Measurements from ENCODE around the gene LRRC59. TPM values are rescaled to one million over a fixed set of nuclear protein-coding genes. Genes with fewer than 3 reads are reported as not detected.

Gene LRRC59
- total and polyA plus RNA-seq, 4 donors = 33.1 to 77.6 (median 45.4) TPM

- intact Hi-C loops (cut with DNase I) = no loop called here
- no peaks in the 10 kb centered on the region for H3K4me1 ChIP-seq (ENCODE audit: control insufficient read depth in 1 of 2, insufficient read depth in 2 of 2, low read length in 2 of 2)
- no peak overlapping the region for H3K4me3 ChIP-seq (ENCODE audit: low read length in 2 of 2)
- ATAC-seq (ENCODE audit: low FRiP score) (no peak), DNase-seq (peak in 1 of 2 donors; percentile 2)
- H3K9me3 ChIP-seq (ENCODE audit: control insufficient read depth, low read length) = no peaks in the 10 kb centered on the region
- H3K27ac ChIP-seq (ENCODE audit: low read depth in 1 of 2, low read length in 2 of 2) = no peak overlapping the region
- H3K27me3 ChIP-seq (ENCODE audit: control insufficient read depth in 1 of 2, insufficient read depth in 2 of 2, low read length in 1 of 2) = no peaks in the 10 kb centered on the region
- H3K36me3 ChIP-seq (ENCODE audit: control insufficient read depth in 1 of 2, insufficient read depth in 2 of 2, low read length in 1 of 2) = peaks cover 0 to 9% of the 10 kb centered on the region in 2 donors
- 95 to 98% methylated on average over 2 of the region's 2 CpGs for WGBS, 2 donors
These were observed 25.8 kb downstream of the LRRC59 start for GRCh38 chr17:50371526-50371925.

DNA sequence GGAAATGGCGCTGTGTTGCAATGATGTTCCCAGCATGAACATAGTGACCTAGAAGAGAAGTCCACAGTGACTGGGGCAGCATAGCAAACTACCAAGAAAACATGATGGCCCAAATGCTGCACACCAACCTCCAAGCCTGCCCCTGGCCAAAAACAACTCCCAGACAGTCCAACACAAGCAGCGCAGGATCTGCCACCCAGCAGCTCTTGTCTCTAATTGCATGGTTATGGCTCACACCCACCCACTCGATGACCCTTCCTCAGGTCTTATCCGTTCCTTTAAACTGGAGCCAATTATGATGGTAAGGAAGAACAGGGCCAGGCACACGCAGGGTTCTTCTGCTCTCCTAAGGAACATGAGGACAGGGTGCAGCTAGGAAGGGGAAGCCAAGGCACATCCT, 27.3 kb downstream of the LRRC59 start:
- H3K36me3 ChIP-seq (ENCODE audit: control insufficient read depth in 1 of 2, insufficient read depth in 2 of 2, low read length in 1 of 2) = peaks cover 0 to 11% of the 10 kb centered on the region in 2 donors
- intact Hi-C loops (cut with DNase I) = no loop called here
- ATAC-seq (ENCODE audit: low FRiP score) (no peak), DNase-seq (peak in 1 of 2 donors; percentile 35)
- H3K4me1 ChIP-seq (ENCODE audit: control insufficient read depth in 1 of 2, insufficient read depth in 2 of 2, low read length in 2 of 2) = no peaks in the 10 kb centered on the region
- H3K4me3 ChIP-seq (ENCODE audit: low read length in 2 of 2) = no peak overlapping the region
- WGBS, 2 donors = 82 to 83% methylated on average over 5 of the region's 5 CpGs
- no peaks in the 10 kb centered on the region for H3K9me3 ChIP-seq (ENCODE audit: control insufficient read depth, low read length)
- H3K27me3 ChIP-seq (ENCODE audit: control insufficient read depth in 1 of 2, insufficient read depth in 2 of 2, low read length in 1 of 2) = no peaks in the 10 kb centered on the region
- no peak overlapping the region for H3K27ac ChIP-seq (ENCODE audit: low read depth in 1 of 2, low read length in 2 of 2)

- ATAC-seq (ENCODE audit: low FRiP score) (no peak), DNase-seq (peak in 1 of 2 donors; percentile 31)
- peaks cover 0 to 11% of the 10 kb centered on the region in 2 donors for H3K36me3 ChIP-seq (ENCODE audit: control insufficient read depth in 1 of 2, insufficient read depth in 2 of 2, low read length in 1 of 2)
- H3K27me3 ChIP-seq (ENCODE audit: control insufficient read depth in 1 of 2, insufficient read depth in 2 of 2, low read length in 1 of 2) = no peaks in the 10 kb centered on the region
- WGBS, 2 donors = 82 to 90% methylated on average over 1 of the region's 1 CpG
- H3K27ac ChIP-seq (ENCODE audit: low read depth in 1 of 2, low read length in 2 of 2) = no peak overlapping the region
- H3K9me3 ChIP-seq (ENCODE audit: control insufficient read depth, low read length) = no peaks in the 10 kb centered on the region
- no peaks in the 10 kb centered on the region for H3K4me1 ChIP-seq (ENCODE audit: control insufficient read depth in 1 of 2, insufficient read depth in 2 of 2, low read length in 2 of 2)
- H3K4me3 ChIP-seq (ENCODE audit: low read length in 2 of 2) = no peak overlapping the region
- intact Hi-C loops (cut with DNase I) = no loop called here
These were observed 29.9 kb downstream of the LRRC59 start for GRCh38 chr17:50367401-50367800.

- Histone ChIP-seq H3K4me3 (ENCODE audit: low read length in 2 of 2) (no peak overlapping the region), H3K36me3 (ENCODE audit: control insufficient read depth in 1 of 2, insufficient read depth in 2 of 2, low read length in 1 of 2) (peaks cover 0 to 11% of the 10 kb centered on the region in 2 donors), H3K9me3 (ENCODE audit: control insufficient read depth, low read length) (no peaks in the 10 kb centered on the region), H3K4me1 (ENCODE audit: control insufficient read depth in 1 of 2, insufficient read depth in 2 of 2, low read length in 2 of 2) (no peaks in the 10 kb centered on the region), H3K27me3 (ENCODE audit: control insufficient read depth in 1 of 2, insufficient read depth in 2 of 2, low read length in 1 of 2) (no peaks in the 10 kb centered on the region), H3K27ac (ENCODE audit: low read depth in 1 of 2, low read length in 2 of 2) (no peak overlapping the region)
- WGBS, 2 donors = 87 to 89% methylated on average over 14 of the region's 14 CpGs
- DNase-seq = peak in 1 of 2 donors; percentile 55
- no peak for ATAC-seq (ENCODE audit: low FRiP score)
- intact Hi-C loops (cut with DNase I) = no loop called here
These were observed 31.5 kb downstream of the LRRC59 start for GRCh38 chr17:50365649-50366393.

- Histone ChIP-seq H3K36me3 (ENCODE audit: control insufficient read depth in 1 of 2, insufficient read depth in 2 of 2, low read length in 1 of 2) (peaks cover 0 to 9% of the 10 kb centered on the region in 2 donors), H3K4me3 (ENCODE audit: low read length in 2 of 2) (no peak overlapping the region), H3K27ac (ENCODE audit: low read depth in 1 of 2, low read length in 2 of 2) (no peak overlapping the region), H3K4me1 (ENCODE audit: control insufficient read depth in 1 of 2, insufficient read depth in 2 of 2, low read length in 2 of 2) (no peaks in the 10 kb centered on the region), H3K9me3 (ENCODE audit: control insufficient read depth, low read length) (no peaks in the 10 kb centered on the region), H3K27me3 (ENCODE audit: control insufficient read depth in 1 of 2, insufficient read depth in 2 of 2, low read length in 1 of 2) (no peaks in the 10 kb centered on the region)
- DNase-seq = no peak
- intact Hi-C loops (cut with DNase I) = no loop called here
- 50 to 53% methylated on average over 2 of the region's 2 CpGs for WGBS, 2 donors
- ATAC-seq (ENCODE audit: low FRiP score) = no peak
These were observed 32.2 kb downstream of the LRRC59 start for GRCh38 chr17:50365165-50365564.

GRCh38 chr17:50364715-50365114, 32.6 kb downstream of the LRRC59 start:
- Histone ChIP-seq H3K4me1 (ENCODE audit: control insufficient read depth in 1 of 2, insufficient read depth in 2 of 2, low read length in 2 of 2) (no peaks in the 10 kb centered on the region), H3K27me3 (ENCODE audit: control insufficient read depth in 1 of 2, insufficient read depth in 2 of 2, low read length in 1 of 2) (no peaks in the 10 kb centered on the region)
- intact Hi-C loops (cut with DNase I) = no loop called here

DNA sequence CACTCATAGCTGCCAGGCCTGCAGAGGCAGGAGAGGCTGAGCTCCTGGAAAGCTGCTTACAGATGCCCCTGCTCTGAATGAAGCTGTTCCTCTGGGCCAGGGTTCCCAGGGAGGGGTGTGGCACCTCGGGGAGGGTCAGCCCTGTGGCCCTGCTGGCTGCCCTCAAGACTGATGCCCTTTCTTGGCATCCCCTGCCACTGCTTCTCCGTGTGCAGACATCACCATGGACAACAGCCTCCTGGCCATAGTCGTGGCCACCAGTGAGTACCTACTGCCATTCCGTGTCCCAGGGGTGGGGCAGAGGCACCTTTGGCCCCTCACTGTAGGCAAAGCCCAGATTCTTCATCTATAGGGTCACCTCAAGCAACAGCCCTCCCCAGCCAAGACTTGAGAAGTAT, 33.3 kb downstream of the LRRC59 start:
- peaks cover 0 to 4% of the 10 kb centered on the region in 2 donors for H3K36me3 ChIP-seq (ENCODE audit: control insufficient read depth in 1 of 2, insufficient read depth in 2 of 2, low read length in 1 of 2)
- ATAC-seq (ENCODE audit: low FRiP score) = no peak
- no peaks in the 10 kb centered on the region for H3K4me1 ChIP-seq (ENCODE audit: control insufficient read depth in 1 of 2, insufficient read depth in 2 of 2, low read length in 2 of 2)
- H3K9me3 ChIP-seq (ENCODE audit: control insufficient read depth, low read length) = no peaks in the 10 kb centered on the region
- intact Hi-C loops (cut with DNase I) = no loop called here
- 55 to 65% methylated on average over 4 of the region's 4 CpGs for WGBS, 2 donors
- H3K4me3 ChIP-seq (ENCODE audit: low read length in 2 of 2) = no peak overlapping the region
- DNase-seq = peak in 1 of 2 donors; percentile 70
- H3K27me3 ChIP-seq (ENCODE audit: control insufficient read depth in 1 of 2, insufficient read depth in 2 of 2, low read length in 1 of 2) = no peaks in the 10 kb centered on the region
- H3K27ac ChIP-seq (ENCODE audit: low read depth in 1 of 2, low read length in 2 of 2) = no peak overlapping the region

More at GRCh38 chr17:50364715-50365114, 32.6 kb downstream of the LRRC59 start:
- H3K9me3 ChIP-seq (ENCODE audit: control insufficient read depth, low read length) = no peaks in the 10 kb centered on the region
- H3K4me3 ChIP-seq (ENCODE audit: low read length in 2 of 2) = no peak overlapping the region
- peak in 1 of 2 donors; percentile 56 for DNase-seq
- no peak overlapping the region for H3K27ac ChIP-seq (ENCODE audit: low read depth in 1 of 2, low read length in 2 of 2)
- peaks cover 0 to 5% of the 10 kb centered on the region in 2 donors for H3K36me3 ChIP-seq (ENCODE audit: control insufficient read depth in 1 of 2, insufficient read depth in 2 of 2, low read length in 1 of 2)
- WGBS, 2 donors = 58 to 65% methylated on average over 9 of the region's 9 CpGs
- ATAC-seq (ENCODE audit: low FRiP score) = no peak

GRCh38 chr17:50363217-50364060, 33.9 kb downstream of the LRRC59 start:
- H3K4me3 ChIP-seq (ENCODE audit: low read length in 2 of 2) = no peak overlapping the region
- H3K27ac ChIP-seq (ENCODE audit: low read depth in 1 of 2, low read length in 2 of 2) = no peak overlapping the region
- WGBS, 2 donors = 38 to 40% methylated on average over 8 of the region's 8 CpGs
- no peaks in the 10 kb centered on the region for H3K9me3 ChIP-seq (ENCODE audit: control insufficient read depth, low read length)
- H3K36me3 ChIP-seq (ENCODE audit: control insufficient read depth in 1 of 2, insufficient read depth in 2 of 2, low read length in 1 of 2) = peaks cover 0 to 4% of the 10 kb centered on the region in 2 donors
- H3K4me1 ChIP-seq (ENCODE audit: control insufficient read depth in 1 of 2, insufficient read depth in 2 of 2, low read length in 2 of 2) = no peaks in the 10 kb centered on the region
- H3K27me3 ChIP-seq (ENCODE audit: control insufficient read depth in 1 of 2, insufficient read depth in 2 of 2, low read length in 1 of 2) = no peaks in the 10 kb centered on the region
- DNase-seq (peak in 1 of 2 donors; percentile 53), ATAC-seq (ENCODE audit: low FRiP score) (no peak)
- intact Hi-C loops (cut with DNase I) = no loop called here

Data from aorta (tissue), 5 donors.